ENCODE results near the gene SASS6.

The SASS6 gene

DNA sequence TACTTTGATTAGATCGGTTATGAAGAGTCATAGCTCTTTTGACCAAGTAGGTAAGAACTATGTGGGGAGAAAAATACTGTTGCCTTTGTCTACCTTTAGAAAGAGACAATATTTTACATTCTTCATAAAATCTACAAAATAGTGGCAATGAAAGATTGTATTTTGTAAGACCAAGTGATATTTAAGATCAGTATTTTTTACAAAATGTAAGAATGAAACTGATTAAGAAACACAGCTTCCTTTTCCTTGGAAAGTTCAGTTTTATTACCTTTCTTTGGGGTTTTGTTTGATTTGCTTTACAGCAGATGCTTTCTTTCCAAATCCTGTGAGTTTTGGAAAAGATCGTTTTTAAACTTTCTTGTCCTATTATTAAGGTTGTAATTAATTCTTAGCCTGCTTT is 93.1 kb downstream of the SASS6 start:
- DNase-seq: no peak

- DNase-seq: peak; percentile 75
Measured at GRCh38 chr1:100038660-100039287, 94.0 kb downstream of the SASS6 start.

- peak; percentile 90 for DNase-seq
Measured at GRCh38 chr1:100037927-100038659, 94.6 kb downstream of the SASS6 start.

DNA sequence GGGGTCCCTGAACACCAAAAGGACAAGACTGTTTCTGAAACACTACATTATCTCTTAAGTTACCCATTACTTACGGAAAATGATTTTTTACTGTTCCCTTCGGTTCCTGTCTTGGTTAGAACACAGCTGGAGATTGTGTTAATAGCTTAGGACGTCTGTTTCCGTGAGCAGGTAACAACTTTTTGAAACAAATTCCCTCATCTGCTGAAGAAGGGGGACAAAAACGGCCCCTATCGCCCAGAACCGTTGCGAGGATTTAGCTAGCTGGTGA is 95.1 kb downstream of the SASS6 start:
- DNase-seq: no peak

DNA sequence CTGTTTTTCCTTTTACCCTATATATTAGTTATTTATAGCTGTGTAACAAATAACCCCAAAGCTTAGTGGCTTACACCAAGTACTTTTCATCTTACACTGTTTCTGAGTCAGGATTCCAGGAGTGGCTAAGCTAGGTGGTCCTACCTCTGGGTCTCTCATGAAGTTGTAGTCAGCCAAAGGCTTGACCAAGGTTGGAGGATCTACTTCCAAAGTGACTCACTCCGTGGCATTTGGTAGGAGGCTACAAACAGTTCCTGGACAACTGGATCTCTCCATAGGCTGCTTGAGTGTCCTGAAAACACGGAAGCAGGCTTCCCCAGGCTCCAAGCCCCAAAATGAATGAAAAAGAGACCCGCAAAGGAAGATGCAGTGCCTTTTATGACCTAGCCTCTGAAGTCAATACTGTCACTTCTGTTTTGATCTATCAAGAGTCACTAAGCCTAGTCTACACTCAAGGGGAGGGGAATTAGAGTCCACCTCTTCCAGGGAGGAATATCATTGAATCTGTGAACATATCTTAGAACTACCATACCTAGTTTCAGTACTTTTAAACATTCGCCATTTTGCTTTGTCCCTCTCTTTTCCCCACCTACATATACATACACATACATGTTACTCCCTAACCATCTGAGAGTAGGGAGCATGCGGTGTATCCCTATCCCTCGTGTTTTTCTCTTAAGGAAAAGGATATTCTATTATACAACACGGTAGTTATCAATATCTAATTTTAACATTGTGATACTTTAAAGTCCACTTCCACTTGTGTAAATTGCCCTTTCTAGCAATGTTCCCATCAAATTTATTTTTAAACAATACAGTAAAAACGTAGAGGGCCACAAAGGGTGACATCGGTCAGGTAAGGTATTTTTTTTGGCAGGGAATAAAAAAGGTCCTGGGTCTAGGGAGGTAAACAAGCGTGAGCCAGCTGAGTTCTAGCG is 95.7 kb downstream of the SASS6 start:
- DNase-seq: no peak

DNA sequence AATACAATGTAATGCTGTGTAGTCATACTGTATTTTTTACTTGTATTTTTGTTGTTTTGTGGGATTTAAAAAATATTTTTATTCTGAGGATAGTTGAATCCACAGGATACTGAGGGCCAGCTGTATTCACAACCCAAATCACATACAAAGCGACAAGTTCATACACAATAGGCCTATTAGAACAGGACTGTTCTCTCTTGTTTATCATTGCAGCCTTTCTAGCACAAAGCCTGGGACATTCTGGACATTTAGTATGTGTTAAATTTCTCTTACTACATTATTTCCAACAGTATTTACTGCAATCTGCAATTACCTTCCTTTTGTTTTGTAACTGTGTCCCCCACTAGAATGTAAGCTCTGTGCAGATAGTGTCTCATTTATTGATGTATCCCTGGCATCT is 97.5 kb downstream of the SASS6 start:
- DNase-seq: no peak

DNA sequence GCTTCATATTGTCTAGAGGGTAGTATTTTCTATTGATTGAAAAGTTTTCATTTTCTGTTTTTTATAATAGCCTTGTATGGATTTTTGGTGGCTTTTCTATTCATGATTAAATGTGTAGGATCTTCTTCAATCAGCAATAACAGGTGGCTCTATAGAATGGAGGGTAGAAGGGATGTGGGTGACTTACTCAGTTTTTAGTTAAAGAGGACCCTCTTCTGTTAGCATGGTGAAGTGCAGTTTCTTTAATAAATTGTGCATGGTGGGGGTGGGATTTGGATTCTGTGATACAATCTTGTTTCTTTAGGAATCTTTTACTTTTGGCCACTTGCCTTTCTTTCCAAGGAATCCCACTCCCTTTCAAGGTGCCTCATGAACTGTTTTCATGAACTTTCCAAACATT is 98.3 kb downstream of the SASS6 start:
- DNase-seq: no peak
